ENCODE results near the gene PREP.

- no peak for TF ChIP-seq CTCF (IDR thresholded peaks at IDR 0.05)
- TF ChIP-seq POLR2A (IDR thresholded peaks at IDR 0.05): no peak
Measured at GRCh38 chr6:105382496-105382895, 20.4 kb downstream of the PREP start.
